CD4-positive, alpha-beta T cell treated with Interleukin-17A for 4 hours (primary cell): ENCODE measurements around the gene TMEM135.

Source experiments
- DNase-seq: peaks from one replicate; pipeline ENCODE4 v3.0.0-alpha.2; 2020; ENCODE audit warnings: mixed read lengths

TMEM135 gene

DNA sequence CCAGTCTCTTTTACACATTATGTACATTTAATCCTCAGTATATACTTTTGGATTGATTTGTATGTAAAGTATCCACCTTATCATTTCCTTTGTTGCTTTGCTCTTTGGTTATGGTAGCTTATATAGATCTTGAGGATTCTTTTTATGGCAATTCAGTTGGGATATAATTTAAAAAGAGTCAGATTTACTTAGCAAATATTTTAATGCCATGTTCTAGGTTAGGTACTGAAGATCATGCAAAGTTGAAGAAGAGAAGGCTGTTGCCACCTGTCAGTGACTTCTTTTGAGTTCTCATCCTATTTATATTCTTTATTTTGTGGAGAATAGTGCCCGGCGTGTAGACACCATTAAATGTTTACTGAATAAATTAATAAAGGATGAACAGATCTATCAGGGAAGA, 279.7 kb downstream of the TMEM135 start:
- no peak for DNase-seq

DNA sequence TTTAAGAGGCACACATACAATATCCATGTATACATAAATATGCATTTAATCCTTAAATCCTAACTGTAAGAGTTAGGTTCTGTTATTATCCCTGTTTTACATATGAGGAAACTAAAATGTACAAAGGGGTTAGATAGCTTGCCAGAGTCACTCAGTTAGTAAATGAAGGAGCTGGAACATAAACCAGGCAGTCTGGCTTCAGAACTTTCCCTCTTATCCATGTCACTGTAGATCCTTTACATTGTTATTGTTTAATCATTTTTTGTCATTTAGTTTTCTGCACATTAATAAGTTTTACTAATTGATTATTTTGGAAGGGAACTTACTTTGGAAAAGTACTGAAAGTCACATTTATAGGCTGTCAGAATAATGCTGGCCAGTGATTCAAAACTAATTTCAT, 282.4 kb downstream of the TMEM135 start:
- no peak for DNase-seq

DNA sequence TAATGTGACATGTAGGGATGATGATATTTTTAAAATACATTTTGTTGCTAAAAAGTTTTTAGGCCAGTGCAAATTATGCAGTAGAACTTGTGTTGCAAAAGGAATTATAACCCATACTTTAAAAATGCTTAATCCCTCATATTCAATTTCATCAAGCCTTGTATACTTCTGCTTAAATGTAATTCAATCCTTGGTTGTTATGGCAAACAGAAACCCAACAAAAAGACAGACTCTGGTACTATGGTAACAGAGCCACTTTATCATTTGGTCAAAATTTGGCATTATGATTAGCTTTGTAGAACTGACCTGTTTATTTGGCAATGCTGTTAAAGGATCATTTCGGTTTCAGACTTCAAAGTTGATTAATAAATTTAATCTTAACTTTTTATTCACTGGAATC, 284.8 kb downstream of the TMEM135 start:
- no peak for DNase-seq

DNA sequence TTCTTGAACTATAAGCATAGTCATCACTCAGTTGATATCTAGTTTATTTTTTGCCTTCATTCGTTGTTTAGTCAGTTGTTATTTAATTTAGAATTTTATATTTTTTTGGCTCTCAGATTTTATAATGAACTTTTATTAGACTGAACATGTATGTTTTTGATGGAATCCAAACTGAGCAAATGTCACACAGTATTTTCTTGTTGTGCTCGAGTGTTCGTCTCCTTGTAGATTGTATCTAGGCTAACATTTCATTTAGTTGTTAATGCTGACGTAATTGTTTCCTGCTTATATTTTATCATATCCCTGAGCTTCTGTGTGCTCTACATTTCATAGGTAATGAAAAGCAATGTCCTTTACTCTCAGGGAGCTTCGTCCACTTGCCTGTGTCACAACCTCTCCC, 286.2 kb downstream of the TMEM135 start:
- no peak for DNase-seq

DNA sequence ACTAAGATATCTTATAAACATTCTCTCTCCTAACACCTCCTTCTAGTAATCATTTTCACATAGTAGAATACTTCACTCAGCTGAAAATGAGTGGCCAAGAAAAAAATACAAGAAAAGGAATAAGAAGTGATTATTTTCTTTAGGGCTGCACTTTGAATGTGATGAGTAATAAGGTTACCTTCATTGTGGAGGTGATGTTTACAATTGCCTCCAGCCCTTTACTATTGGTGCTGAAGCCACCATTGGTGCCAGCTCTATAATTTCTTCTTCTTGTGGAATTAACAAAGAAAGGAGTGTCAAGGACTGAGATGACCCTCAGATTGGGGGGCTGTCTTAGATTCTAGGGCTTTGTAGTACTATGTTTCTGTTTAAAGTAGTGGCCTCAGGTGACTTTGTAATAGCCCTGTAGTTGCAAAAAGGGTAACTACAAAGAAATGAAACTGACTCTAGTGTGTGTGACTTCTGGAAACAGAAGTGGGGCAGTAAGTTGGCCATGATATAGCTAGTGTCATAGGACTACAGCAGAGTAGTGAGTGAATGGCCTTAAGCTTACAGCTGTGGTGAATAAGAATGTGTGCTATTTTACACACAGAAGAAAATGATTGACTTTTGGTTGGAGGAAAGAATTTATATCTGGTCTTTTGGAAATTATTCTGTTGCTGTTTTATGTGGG, 287.2 kb downstream of the TMEM135 start:
- no peak for DNase-seq

DNA sequence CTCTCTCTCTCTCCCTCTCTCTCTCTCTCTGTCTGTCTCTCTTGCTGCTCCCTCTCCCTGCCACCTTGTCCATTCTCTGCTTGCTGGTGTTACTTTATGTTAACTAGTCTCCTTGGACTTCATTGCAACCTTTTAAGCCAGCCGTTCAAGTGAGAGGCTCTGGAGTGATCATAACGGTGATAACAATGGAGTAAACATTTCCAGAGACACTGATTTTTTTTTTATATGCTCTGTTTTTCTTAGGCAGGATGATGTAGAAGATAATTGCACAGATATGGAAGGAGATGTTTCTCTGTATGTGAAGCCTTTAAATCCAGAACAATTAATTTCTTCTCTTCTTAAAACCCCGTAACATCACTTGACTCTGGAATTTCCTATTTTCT, 287.7 kb downstream of the TMEM135 start:
- DNase-seq = no peak

DNA sequence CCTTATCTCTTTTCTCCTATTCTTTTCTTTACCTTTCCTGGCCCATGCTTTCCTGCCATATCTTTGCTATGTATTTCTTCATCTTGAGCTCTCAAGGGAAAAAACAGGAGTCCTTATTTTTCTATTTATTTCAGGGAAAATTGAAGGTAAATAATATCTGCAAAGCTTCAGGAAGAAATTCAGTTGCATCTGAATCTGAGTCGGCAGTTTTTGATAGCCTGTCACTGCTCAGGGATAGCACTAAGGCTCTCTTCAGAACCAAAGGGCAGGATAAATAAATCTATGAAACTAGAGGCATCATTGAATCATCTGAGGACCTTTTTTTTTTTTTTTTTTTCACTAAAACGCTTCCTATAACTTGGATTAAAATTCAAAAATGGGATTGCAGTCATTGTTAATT, 288.9 kb downstream of the TMEM135 start:
- DNase-seq = no peak

DNA sequence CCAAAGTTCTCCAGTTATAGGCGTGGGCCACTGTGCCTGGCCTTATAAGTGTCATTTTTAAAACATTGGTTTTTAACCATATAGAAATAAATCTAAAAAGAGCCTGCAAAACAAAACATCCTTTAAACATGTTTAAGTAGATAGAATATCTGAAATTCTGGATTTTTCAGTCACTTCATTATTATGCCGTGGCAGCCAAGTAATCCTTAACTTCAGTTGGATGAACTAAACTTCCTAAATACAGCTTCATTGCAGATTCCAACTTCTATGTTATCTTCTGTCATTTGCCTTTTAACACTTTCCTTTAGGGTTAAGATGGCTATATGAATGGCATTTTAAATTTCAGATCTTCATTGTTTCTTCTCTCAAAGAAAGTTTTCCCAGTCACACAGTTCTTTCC, 291.4 kb downstream of the TMEM135 start:
- DNase-seq = no peak

DNA sequence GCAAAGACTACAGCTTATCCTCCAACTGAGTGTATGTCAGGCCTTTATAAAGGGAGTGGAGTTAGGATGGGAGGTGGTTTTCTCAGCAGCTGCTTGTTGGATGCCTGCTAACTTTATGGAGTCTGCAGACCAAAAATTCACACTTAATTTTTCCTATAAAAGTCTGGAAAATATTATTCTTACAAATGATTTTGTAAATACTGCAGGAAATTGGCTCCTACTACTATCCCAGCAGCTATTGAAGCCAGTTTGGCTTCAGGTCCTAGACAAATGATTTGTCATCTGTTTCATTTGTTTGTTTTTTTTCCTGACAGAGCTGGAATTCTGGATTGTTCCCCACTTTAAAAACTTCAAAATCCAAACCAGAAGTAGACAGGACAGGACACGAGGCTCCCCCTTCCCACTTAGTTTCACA, 292.5 kb downstream of the TMEM135 start:
- no peak for DNase-seq

DNA sequence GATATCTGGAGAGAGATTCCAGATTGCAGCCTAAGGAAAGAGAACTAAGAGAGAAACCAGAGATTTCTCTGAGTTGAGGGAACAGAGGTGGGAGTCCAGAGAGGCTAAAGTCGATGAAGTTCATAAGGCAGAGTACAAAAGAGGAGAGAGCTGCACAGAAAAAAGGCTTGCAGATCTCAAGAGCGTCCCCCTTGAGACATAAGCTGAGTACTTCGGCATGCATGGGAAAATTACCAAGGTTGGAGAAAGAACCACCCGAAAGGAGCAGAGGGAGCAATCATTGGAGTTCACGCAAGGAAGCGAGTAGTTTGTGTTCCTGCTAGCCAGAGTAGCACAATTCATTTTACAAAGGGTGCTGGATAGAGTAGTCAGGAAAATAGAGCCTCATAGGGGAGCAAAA, 293.5 kb downstream of the TMEM135 start:
- DNase-seq = no peak

DNA sequence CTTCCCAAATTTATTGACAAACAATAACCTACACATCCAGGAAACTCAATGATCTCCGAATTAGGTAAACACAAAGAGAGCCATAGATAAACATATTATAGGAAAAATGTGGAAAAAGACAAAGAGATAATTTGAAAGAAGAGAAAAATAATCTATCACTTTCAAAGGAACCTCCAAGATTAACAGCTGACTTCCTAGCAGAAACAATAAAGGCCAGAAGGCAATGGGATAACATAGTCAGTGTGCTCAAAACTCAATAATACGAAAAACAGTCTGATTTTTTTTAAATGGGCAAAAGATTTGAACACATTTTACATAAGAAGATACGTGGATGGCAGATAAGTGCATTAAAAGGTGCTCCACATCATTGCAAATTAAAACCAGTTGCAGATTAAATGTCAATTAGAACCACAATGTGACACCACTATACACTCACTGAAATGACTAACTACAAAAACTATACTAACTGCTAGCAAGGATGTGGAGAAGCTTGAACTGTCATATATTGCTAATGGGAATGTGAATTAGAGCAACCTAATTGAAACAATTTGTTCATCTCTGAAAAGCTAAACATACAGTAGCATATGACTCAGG, 300.4 kb downstream of the TMEM135 start:
- DNase-seq = no peak

DNA sequence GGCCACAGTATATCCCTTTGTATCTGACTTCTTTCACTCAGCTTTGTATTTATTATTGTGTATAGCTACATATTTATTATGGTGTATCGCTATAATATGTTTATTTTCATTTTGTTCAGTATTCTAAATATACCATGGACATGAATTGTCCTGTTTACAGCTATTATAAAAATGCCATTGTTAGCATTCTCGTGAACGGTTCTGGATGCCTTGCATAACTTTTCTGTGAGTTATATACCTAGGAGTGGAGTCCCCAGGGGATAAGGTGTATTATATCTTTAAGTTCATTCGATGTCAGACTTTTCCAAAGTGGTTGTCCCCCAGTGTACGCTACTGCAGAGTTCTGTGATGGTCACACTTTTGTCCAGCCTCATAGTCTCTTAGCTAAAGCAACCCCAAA, 301.7 kb downstream of the TMEM135 start:
- DNase-seq = no peak

DNA sequence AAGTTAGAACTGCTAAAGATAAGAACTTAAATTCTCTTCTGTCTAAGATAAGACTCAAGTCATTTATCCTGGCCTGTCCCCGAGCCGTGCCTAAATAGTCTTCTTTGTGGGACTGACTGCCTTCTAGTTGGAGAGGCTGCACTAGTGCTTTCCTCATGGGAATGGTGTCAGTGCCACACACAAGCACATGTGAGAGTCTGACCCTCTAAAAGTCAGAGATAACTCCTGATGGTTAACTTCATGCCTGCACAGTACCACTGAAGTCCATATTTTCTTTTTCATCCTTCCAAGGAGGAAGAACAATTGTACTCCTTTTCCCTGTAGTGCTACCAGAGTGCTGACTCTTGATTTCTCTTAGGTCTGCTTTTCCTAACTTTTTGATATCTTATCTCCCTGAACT, 309.7 kb downstream of the TMEM135 start:
- DNase-seq = no peak

DNA sequence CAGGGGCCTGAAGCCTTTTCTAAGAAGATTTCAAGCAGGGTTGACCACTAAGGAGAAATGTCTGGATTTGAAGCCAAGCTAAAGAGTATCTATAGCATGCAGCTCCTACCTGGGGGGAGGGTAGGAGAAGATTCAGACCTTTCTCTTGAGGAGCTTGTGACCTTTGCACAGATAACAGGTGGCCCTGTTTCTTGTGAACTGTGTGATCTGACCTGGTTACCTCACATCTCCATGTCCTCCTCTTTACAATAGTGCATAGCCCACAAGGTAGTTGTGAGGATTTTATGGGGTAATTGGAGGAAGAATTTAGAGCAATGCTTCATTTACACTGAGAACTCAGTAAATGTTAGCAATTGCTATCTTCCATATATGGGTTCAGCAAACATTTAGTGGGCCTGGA, 310.1 kb downstream of the TMEM135 start:
- DNase-seq = no peak

DNA sequence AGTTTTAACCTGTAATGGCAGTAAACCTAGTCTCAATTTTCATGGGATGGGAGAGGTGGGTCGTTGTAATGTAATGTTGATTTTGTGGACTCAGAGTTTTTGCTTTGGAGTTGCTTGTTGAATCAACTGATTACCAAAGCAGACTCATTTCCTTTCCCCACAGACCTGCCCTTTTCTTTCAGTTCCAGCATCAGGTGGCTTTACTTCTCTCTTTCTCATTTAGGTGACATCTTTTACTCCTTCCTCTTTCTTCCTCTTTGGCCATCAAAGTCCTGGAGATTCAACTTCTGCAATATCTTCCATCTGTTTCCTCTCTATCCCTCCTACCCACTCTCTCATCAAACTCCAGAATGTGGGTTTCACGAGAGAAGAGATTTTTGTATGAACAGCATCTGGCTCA, 313.9 kb downstream of the TMEM135 start:
- DNase-seq = no peak

DNA sequence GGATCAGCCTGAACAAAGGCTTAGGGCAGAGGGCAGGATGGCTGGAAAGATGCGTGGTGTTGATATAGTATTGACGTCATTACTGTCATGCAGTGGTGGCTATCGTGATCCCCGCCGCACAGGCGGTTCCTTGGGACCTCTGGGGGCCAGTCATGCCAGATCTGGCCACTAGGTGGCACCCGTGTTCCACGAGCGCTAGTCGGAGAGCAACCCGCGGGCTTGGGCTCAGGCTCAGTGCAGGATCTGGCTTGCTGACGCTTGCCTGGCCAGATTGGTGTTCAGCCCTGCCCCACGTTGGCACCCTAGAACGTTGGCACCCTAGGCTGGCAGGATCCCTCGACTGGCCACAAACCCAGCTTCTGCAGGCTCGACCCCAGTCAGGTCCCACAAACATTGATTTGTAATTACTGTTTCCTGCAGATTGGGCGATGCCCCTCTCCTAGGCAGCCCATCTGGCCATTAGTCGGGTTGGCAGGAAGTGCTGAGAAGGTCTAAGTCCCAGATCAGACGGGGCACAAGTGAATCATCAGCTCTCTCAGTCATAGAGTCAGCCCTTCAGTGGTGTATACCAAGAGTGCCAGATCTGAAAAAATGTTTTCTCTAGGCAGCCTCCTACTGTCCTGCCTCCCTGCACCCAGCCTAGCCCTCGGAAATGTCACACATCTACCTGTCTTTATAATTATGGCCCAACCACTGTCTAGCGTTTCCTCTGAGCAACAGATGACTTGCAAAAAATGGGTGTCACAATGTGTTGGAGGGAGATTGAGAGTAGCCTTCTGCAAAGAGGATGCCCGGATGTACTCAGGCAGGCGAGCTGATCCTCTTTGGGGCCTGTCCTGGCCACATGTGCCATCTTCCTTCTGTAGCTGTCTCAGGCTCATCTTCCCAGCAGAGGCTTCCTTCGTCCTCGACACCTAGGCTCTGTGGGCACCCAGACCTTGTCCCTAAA, 315.3 kb downstream of the TMEM135 start:
- DNase-seq = peak; percentile 85

DNA sequence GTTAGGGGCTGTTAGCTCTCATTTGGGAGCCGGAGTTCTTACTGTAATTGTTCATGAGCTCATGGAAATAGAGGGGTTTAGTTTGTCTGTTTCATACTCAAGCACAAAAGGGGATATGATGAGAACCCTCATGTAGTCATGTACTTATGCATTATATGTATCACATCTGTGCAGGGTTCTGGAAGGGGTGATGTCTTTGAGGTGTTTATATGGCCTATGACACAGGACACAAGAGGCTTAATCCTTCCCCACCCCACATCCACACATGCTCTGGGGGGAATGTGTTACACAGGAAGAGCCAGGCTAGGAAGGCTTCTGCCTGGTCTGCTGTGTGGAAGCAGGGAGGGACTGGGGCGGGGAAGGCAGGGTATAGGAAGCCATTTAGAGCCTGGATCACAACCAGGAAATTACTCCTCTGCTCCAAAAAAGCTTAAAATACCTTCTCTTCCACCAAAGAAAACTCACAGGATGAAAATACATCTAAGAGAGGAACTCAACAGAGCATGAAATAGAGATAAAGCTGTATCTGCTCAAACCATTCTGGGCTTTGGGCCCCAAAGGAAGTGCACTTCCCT, 316.1 kb downstream of the TMEM135 start:
- no peak for DNase-seq

DNA sequence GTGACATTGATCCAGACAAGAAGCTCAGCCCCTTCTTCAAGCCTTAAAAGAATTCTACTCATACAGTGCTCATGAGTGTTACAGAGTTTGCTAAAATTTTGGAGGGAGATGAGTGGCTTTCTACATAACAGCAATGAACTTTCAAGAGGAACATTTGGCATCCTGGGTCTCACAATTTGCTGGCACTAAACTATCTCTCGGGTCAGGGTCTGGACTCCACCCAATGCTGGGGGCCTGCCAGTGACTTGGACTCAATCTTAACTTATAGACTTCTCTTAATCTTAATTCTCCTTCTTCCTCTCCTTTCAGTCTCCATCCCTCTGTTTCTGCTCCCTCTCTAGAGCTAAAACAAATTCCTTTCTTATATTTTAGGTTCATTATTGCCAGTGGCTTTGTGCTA, 317.9 kb downstream of the TMEM135 start:
- DNase-seq = no peak

DNA sequence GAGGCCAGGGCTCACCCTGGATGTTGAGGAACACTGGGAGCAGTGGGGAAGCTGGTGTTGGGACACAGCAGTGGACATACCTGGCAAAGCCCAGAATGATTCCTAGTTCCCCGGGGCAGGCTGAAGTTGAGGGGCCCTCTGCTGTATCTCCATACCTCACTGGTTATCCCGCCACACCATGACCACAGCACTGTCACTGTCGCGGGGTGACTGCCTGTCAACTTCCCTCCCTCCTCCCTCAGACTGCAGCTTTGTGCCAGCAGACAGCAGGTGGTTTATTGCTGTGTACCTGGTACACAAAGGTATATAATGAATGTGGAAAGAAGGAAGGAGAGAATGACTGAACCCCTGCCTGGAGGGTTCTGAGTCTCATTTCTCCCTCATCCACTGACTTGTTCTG, 318.7 kb downstream of the TMEM135 start:
- no peak for DNase-seq

DNA sequence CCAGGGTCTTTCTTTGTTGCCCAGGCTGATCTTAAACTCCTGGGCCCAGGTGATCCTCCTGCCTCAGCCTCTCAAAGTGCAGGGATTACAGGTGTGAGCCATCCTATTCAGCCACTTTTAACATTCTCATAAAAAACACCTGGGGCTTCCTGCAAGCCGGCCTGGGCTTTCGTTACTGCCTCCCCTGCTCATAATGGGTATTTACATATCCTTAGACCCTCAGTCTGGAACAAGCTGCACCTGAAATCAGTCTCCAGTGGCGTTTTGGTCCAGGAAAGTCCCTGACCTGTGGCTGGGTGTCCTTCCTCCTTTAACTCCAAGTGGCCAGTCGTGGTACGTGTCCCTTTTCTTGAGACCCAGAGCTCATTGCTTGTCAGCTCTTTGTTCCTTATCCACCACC, 320.7 kb downstream of the TMEM135 start:
- no peak for DNase-seq

DNA sequence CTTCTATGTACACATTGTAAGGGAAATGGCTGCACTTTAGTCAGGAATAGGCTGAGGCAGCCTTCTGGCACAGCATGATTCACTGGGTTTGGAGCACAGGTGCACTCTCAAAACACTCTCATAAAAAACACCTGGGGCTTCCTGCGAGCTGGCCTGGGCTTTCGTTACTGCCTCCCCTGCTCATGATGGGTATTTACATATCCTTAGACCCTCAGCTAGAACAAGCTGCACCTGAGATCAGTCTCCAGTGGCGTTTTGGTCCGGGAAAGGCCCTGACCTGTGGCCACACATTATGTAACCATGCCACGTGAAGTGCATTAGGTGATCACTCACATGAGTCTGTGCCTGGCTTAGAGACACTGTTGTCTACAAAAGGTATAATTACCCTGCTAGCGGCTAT, 321.7 kb downstream of the TMEM135 start:
- DNase-seq = no peak

DNA sequence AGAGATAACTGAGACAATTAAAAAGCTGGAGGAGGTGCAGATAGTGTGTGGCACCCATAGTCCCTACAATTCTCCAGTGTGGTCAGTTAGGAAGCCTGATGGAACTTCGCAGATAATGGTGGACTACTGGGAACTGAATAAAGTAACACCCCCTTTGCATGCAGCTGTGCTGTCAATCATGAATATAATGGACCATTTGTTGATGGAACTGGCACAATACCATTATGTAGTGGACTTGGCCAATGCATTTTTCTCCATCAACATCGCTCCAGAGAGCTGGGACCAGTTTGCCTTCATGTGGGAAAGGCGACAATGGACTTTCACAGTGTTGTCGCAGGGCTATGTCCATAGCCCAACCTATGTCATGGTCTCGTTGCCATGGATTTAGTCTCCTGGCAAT, 324.2 kb downstream of the TMEM135 start:
- DNase-seq = no peak

DNA sequence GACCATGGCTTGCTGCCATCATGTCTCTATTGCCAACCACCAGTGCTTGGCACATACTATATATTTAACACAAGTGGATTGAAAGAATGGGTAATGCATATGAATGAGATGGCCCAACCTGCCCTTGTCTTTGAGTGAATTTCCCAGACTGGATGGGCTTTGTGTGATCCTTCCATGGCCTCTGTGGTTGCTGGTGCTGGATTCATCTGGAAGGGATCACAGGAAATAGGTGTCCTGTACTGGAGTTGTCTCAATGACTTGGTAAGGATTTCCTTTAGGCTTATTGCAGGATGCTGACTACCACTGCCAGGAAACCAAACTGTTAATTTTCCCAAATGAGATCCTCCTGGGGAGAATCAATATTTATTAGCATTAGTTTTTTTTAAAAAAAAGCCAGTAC, 328.6 kb downstream of the TMEM135 start:
- no peak for DNase-seq
